Endothelial cell of umbilical vein (primary cell): ENCODE results near the gene NTN3. TPM values are rescaled to one million over a fixed set of nuclear protein-coding genes. Genes with fewer than 3 reads are reported as not detected.

Experiments
- BruUV-seq: library from RNA; stranded (reverse); fragments of 400-500 nt; replicated peaks from 2 replicates; lab custom pipeline; 2021; lab: Mats Ljungman, UMichigan
- CTCF ChIA-PET: fragments of 300-600, 350-600 bp; sonication (Branson Sonifier 250); formaldehyde crosslinking; loops from one replicate; lab custom pipeline; 2021; ENCODE audit warnings: antibody characterized with exemption, inconsistent platforms; lab: Charles Lee
- POLR2A ChIA-PET: fragments of 300-600, 350-600 bp; sonication (Branson Sonifier 250); formaldehyde crosslinking; loops from one replicate; lab custom pipeline; 2021; ENCODE audit warnings: antibody characterized with exemption, inconsistent platforms; lab: Charles Lee
- DNase-seq: peaks from one replicate; pipeline ENCODE4 v3.0.0-alpha.2; 2011; ENCODE audit warnings: low read depth, low spot score
- FAIRE-seq: peaks from 2 replicates; lab custom pipeline; 2011; peaks lifted over from hg19 to GRCh38; lab: Jason Lieb, UNC
- H2AFZ ChIP-seq: 2 replicates; pipeline ENCODE4 v1.6.0; 2012; ENCODE audit warnings: low read depth, low read length, control low read depth, inconsistent platforms
- H3K27ac ChIP-seq: 2 replicates; pipeline ENCODE4 v1.5.1; 2011; ENCODE audit warnings: low read depth, mild to moderate bottlenecking, control low read depth, low read length, moderate library complexity; ENCODE audit not compliant: insufficient read depth
- H3K27me3 ChIP-seq, 2 experiments: 2 replicates each; pipeline versions ENCODE4 v1.6.0 to v1.6.1; 2011; ENCODE audit warnings: low read length in 2 of 2, mixed read lengths in 1 of 2; ENCODE audit not compliant: control insufficient read depth in 2 of 2, insufficient read depth in 2 of 2
- H3K36me3 ChIP-seq, 2 experiments: 2 replicates in 1 of 2; 3 replicates in 1 of 2; pipeline ENCODE4 v1.5.1; 2011; ENCODE audit warnings: low read length in 2 of 2, mild to moderate bottlenecking in 1 of 2, moderate library complexity in 1 of 2; ENCODE audit not compliant: control insufficient read depth in 2 of 2, insufficient read depth in 2 of 2; ENCODE audit errors: extremely low read depth in 1 of 2
- H3K4me1 ChIP-seq: 3 replicates; pipeline ENCODE4 v1.5.1; 2011; ENCODE audit warnings: mild to moderate bottlenecking, low read length; ENCODE audit not compliant: control insufficient read depth, insufficient read depth; ENCODE audit errors: extremely low read depth
- H3K4me2 ChIP-seq: 2 replicates; pipeline ENCODE4 v1.6.1; 2011; ENCODE audit warnings: low read length, control low read depth, mixed read lengths; ENCODE audit not compliant: insufficient read depth
- H3K4me3 ChIP-seq, 3 experiments: fragments of 200-600 bp in 1 of 3; sonication (generic), shearing (Covaris generic) in 1 of 3; replicated peaks in 1 of 3; 2 replicates each; pipeline ENCODE4 v1.5.1; 2011 to 2016; ENCODE audit warnings: control low read depth in 3 of 3, low read length in 3 of 3, mild to moderate bottlenecking in 2 of 3, inconsistent platforms in 1 of 3, low read depth in 1 of 3, moderate library complexity in 1 of 3; ENCODE audit not compliant: insufficient read depth in 1 of 3
- H3K79me2 ChIP-seq: 2 replicates; pipeline ENCODE4 v1.6.0; 2012; ENCODE audit warnings: low read length, inconsistent platforms; ENCODE audit not compliant: control insufficient read depth, insufficient read depth
- H3K9ac ChIP-seq: replicated peaks from 2 replicates; pipeline ENCODE3; 2011; ENCODE audit warnings: low read length, control low read depth; ENCODE audit not compliant: insufficient read depth; ENCODE audit errors: extremely low read depth
- H3K9me1 ChIP-seq: replicated peaks from 3 replicates; pipeline ENCODE4 v1.6.0; 2011; ENCODE audit warnings: mild to moderate bottlenecking, low read length; ENCODE audit not compliant: control insufficient read depth, insufficient read depth; ENCODE audit errors: extremely low read depth
- H3K9me3 ChIP-seq: replicated peaks from 2 replicates; pipeline ENCODE4 v1.5.1; 2012; ENCODE audit warnings: low read length, inconsistent platforms; ENCODE audit not compliant: control insufficient read depth, insufficient read depth
- H4K20me1 ChIP-seq: replicated peaks from 2 replicates; pipeline ENCODE3; 2011; ENCODE audit warnings: mild to moderate bottlenecking, low read length; ENCODE audit not compliant: control insufficient read depth, insufficient read depth; ENCODE audit errors: extremely low read depth
- EZH2 ChIP-seq: IDR thresholded peaks from 2 replicates; pipeline ENCODE4 v1.6.1; 2012; ENCODE audit warnings: borderline replicate concordance, low read depth, mild to moderate bottlenecking, moderate library complexity, low read length, inconsistent platforms; ENCODE audit not compliant: severe bottlenecking
- MAX ChIP-seq: IDR thresholded peaks from 2 replicates; pipeline ENCODE4 v1.6.1; 2011; ENCODE audit not compliant: insufficient read depth, insufficient read length
- POLR2A ChIP-seq: IDR thresholded peaks from 2 replicates; pipeline ENCODE4 v1.6.1; 2012; ENCODE audit warnings: low read depth, mild to moderate bottlenecking, control low read depth, low read length
- POLR2AphosphoS5 ChIP-seq: IDR thresholded peaks from 2 replicates; pipeline ENCODE4 v1.6.1; 2012; ENCODE audit warnings: low read depth, mild to moderate bottlenecking, control low read depth, low read length, moderate library complexity; ENCODE audit not compliant: insufficient read depth
- dilution Hi-C: fragments of 300-500 bp; cut with MboI; formaldehyde crosslinking; loops from one replicate; pipeline ENCODE4 v1.15.0; 2019; ENCODE audit warnings: low sequenced_read_pairs; ENCODE audit not compliant: extremely low pct_ligation_motif_present
- intact Hi-C: fragments of 100-400 bp; cut with micrococcal nuclease; formaldehyde crosslinking; loops from one replicate; pipeline ENCODE4 v1.10.0; 2022
- polyA plus RNA-seq, 4 experiments: library from polyadenylated mRNA; depleted of rRNA in 3 of 4; stranded (reverse) in 3 of 4; unstranded in 1 of 4; fragments of >200 nt; gene quantifications; 2 replicates each; pipeline versions ENCODE4 v1.2.1 to v1.2.3, GENCODE V29; 2011 to 2012; ENCODE audit warnings: missing spikeins in 1 of 4
- total RNA-seq: library from RNA; stranded (reverse); gene quantifications from 2 replicates; pipeline ENCODE4 v1.2.3, GENCODE V29; 2021

The NTN3 gene
- total and polyA plus RNA-seq, 2 donors (not counting 3 experiments of a cell fraction or from before 2014, with no cell fraction given) = 0.15 TPM; not detected in 1

- Histone ChIP-seq H2AFZ (peak overlapping the region; percentile 72), H3K4me1 (peaks cover 10% of the 10 kb centered on the region), H3K79me2 (no peaks in the 10 kb centered on the region), H3K4me3 (peak overlapping the region; percentile 48 to 57 (median 50)), H3K9ac (peak overlapping the region; percentile 52), H3K9me1 (no peaks in the 10 kb centered on the region), H3K36me3 (peaks cover 6 to 17% of the 10 kb centered on the region in 2 experiments), H3K4me2 (peak overlapping the region; percentile 78), H3K27ac (no peak overlapping the region), H4K20me1 (no peaks in the 10 kb centered on the region), H3K27me3 (no peaks in the 10 kb centered on the region), H3K9me3 (no peaks in the 10 kb centered on the region)
- BruUV-seq = no TSS peak
- ChIA-PET CTCF (interaction anchor here (1.1 to 1.6 kb wide), 4 partner anchors 10 to 42 kb away, joined by 4 to 8 read pairs (median 6); partner anchors contain the start of gene TBC1D24), POLR2A (no interaction called here)
- TF ChIP-seq POLR2AphosphoS5 (peak; percentile 29), POLR2A (no peak)
- no peak for DNase-seq
- dilution Hi-C loops = no loop called here
- intact Hi-C loops = no loop called here
- no peak for FAIRE-seq
These were observed 12.0 kb upstream of the NTN3 start for GRCh38 chr16:2458887-2459646.

DNA sequence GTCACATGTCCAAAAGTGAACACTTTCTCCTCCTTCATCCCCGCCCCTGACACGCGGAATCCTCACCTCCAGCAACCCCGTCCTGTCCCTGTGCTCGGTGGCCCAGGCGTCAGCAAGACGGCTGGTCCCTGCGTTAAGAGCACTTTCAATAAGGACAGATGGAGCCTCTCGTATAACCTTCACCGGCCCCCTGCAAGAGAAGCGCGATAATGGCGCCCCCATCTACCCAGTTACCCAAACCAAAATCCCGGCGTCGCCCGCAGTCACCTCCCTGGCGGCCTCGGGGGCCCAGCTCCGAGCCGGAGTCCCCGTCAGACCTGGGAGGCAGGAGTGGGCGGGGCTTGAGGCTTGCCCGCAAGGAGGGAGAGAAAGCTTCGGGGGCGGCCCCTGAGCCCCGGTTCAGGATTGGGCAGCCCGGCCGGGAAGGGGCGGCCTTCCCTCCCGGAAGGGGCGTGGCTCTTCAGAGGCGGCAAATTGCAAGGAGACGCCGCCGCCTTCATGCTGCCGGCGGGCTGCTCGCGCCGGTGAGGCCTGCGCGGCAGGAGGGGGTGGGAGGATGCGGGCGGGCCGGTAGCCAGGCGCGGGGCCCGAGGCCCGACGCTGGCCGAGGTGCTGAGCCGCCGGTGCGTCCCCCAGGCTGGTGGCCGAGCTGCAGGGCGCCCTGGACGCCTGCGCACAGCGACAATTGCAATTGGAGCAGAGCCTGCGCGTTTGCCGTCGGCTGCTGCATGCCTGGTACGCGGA lies 11.3 kb upstream of the NTN3 start, which contains the start of gene TEDC2:
TSS of gene TEDC2 (plus strand) at position 463 of the 744 bp plus-strand sequence. CDS start at position 499, 36 bp downstream.
- H3K79me2 ChIP-seq = no peaks in the 10 kb centered on the region
- peaks cover 6 to 13% of the 10 kb centered on the region in 2 experiments for H3K36me3 ChIP-seq
- H3K27me3 ChIP-seq = no peaks in the 10 kb centered on the region
- POLR2A ChIA-PET = interaction anchor here (0.7 kb wide), 1 partner anchor 31 kb away, joined by 6 read pairs; the partner anchor contains the start of gene CCNF
- peaks cover 10% of the 10 kb centered on the region for H3K4me1 ChIP-seq
- peak within 1 kb of the TSS; percentile 72 for H2AFZ ChIP-seq
- H3K27ac ChIP-seq = no peak within 1 kb of the TSS
- intact Hi-C loops (loop anchor here (1.0 kb wide), 3 partner anchors 14 to 237 kb away; partner anchors contain the start of genes CCNF and E4F1), dilution Hi-C loops (no loop called here)
- peak within 1 kb of the TSS; percentile 52 for H3K9ac ChIP-seq
- H3K4me2 ChIP-seq = peak within 1 kb of the TSS; percentile 80
- H3K9me1 ChIP-seq = no peaks in the 10 kb centered on the region
- DNase-seq = peak; percentile 97
- TF ChIP-seq MAX = peak; percentile 58
- no peak for TF ChIP-seq EZH2
- peak; percentile 96 for FAIRE-seq
- CTCF ChIA-PET = interaction anchor here (1.1 to 1.6 kb wide), 4 partner anchors 9 to 41 kb away, joined by 4 to 8 read pairs (median 6); partner anchors contain the start of gene TBC1D24
- peak within 1 kb of the TSS; percentile 48 to 57 (median 50) for H3K4me3 ChIP-seq
- no TSS peak for BruUV-seq
- H3K9me3 ChIP-seq = no peaks in the 10 kb centered on the region
- no peaks in the 10 kb centered on the region for H4K20me1 ChIP-seq
